Neuronal stem cell (in vitro differentiated cells): ENCODE measurements around the gene SMAD5.

Experiments
- DNase-seq: peaks from one replicate; pipeline ENCODE4 v3.0.0-alpha.2; 2013; ENCODE audit warnings: low spot score
- H2AFZ ChIP-seq: one replicate; pipeline ENCODE4 v1.6.1; 2013; ENCODE audit warnings: mild to moderate bottlenecking, low read length, inconsistent platforms
- H2AK5ac ChIP-seq: 2 replicates; pipeline ENCODE4 v1.6.1; 2013; ENCODE audit warnings: low read depth, mild to moderate bottlenecking, inconsistent platforms, low read length, moderate library complexity, mixed read lengths
- H2BK120ac ChIP-seq: 2 replicates; pipeline ENCODE4 v1.6.1; 2013; ENCODE audit warnings: low read depth, mild to moderate bottlenecking, inconsistent platforms, low read length, moderate library complexity, mixed read lengths
- H2BK12ac ChIP-seq: one replicate; pipeline ENCODE4 v1.6.1; 2013; ENCODE audit warnings: low read length, inconsistent platforms
- H2BK15ac ChIP-seq: 2 replicates; pipeline ENCODE4 v1.6.1; 2013; ENCODE audit warnings: mild to moderate bottlenecking, low read length, inconsistent platforms, mixed read lengths
- H2BK5ac ChIP-seq: one replicate; pipeline ENCODE4 v1.6.1; 2013; ENCODE audit warnings: inconsistent platforms, mild to moderate bottlenecking, low read length, moderate library complexity
- H3K14ac ChIP-seq: one replicate; pipeline ENCODE4 v1.6.1; 2013; ENCODE audit warnings: low read length, inconsistent platforms
- H3K18ac ChIP-seq: 2 replicates; pipeline ENCODE4 v1.6.1; 2013; ENCODE audit warnings: low read length, inconsistent platforms
- H3K23ac ChIP-seq: 2 replicates; pipeline ENCODE4 v1.6.1; 2013; ENCODE audit warnings: low read depth, mild to moderate bottlenecking, mixed read lengths, low read length, inconsistent platforms; ENCODE audit not compliant: poor library complexity
- H3K27ac ChIP-seq: replicated peaks from 3 replicates; pipeline ENCODE4 v1.5.1; 2013; ENCODE audit warnings: low read length, inconsistent platforms
- H3K27me3 ChIP-seq, 3 experiments: 2 replicates each; pipeline ENCODE4 v1.6.1; 2013; ENCODE audit warnings: low read length in 3 of 3, mild to moderate bottlenecking in 2 of 3, inconsistent platforms in 1 of 3, low read depth in 1 of 3, mixed read lengths in 1 of 3, moderate library complexity in 1 of 3; ENCODE audit not compliant: control insufficient read depth in 3 of 3, insufficient read depth in 3 of 3
- H3K36me3 ChIP-seq, 2 donors: replicated peaks in 1 of 2; 2 replicates each; pipeline ENCODE4 v1.6.1; 2013; ENCODE audit warnings: low read length in 2 of 2; ENCODE audit not compliant: control insufficient read depth in 2 of 2, insufficient read depth in 2 of 2
- H3K4ac ChIP-seq: 2 replicates; pipeline ENCODE4 v1.6.1; 2013; ENCODE audit warnings: inconsistent platforms, mild to moderate bottlenecking, low read length, moderate library complexity
- H3K4me1 ChIP-seq, 2 donors: 1 replicate in 1 of 2; 2 replicates in 1 of 2; pipeline ENCODE4 v1.6.1; 2013; ENCODE audit warnings: low read length in 2 of 2, low read depth in 1 of 2; ENCODE audit not compliant: control insufficient read depth in 2 of 2, insufficient read depth in 1 of 2
- H3K4me2 ChIP-seq: one replicate; pipeline ENCODE4 v1.6.1; 2013; ENCODE audit warnings: mild to moderate bottlenecking, low read length, inconsistent platforms; ENCODE audit not compliant: insufficient read depth, poor library complexity, severe bottlenecking
- H3K4me3 ChIP-seq, 2 donors: 2 replicates each; pipeline ENCODE4 v1.5.1; 2013; ENCODE audit warnings: low read length in 2 of 2, mild to moderate bottlenecking in 2 of 2, inconsistent platforms in 1 of 2, moderate library complexity in 1 of 2
- H3K79me1 ChIP-seq: one replicate; pipeline ENCODE4 v1.6.1; 2013; ENCODE audit warnings: low read depth, mild to moderate bottlenecking, inconsistent platforms, low read length, moderate library complexity
- H3K9ac ChIP-seq: one replicate; pipeline ENCODE4 v1.6.1; 2013; ENCODE audit warnings: mild to moderate bottlenecking, low read depth, low read length, inconsistent platforms; ENCODE audit not compliant: poor library complexity
- H3K9me3 ChIP-seq, 2 donors: replicated peaks in 1 of 2; 2 replicates each; pipeline versions ENCODE3 to v1.6.1; 2013; ENCODE audit warnings: low read length in 2 of 2, mild to moderate bottlenecking in 2 of 2, inconsistent platforms in 1 of 2, low read depth in 1 of 2, mixed read lengths in 1 of 2, moderate library complexity in 1 of 2; ENCODE audit not compliant: control insufficient read depth in 2 of 2, insufficient read depth in 1 of 2
- H4K8ac ChIP-seq: one replicate; pipeline ENCODE4 v1.6.1; 2013; ENCODE audit warnings: low read depth, mild to moderate bottlenecking, inconsistent platforms, low read length, moderate library complexity
- H4K91ac ChIP-seq: one replicate; pipeline ENCODE4 v1.6.1; 2013; ENCODE audit warnings: low read length, low read depth, mild to moderate bottlenecking, inconsistent platforms; ENCODE audit not compliant: poor library complexity
- WGBS, 2 donors: extraction: QIAGEN DNeasy Blood & Tissue Kit; methylation state at CpG; one replicate each; pipeline ENCODE4 v1.1.7; 2013; ENCODE audit warnings: missing lambda C conversion rate in 2 of 2, mixed read lengths in 1 of 2; ENCODE audit not compliant: insufficient read length in 2 of 2, insufficient replicate concordance in 1 of 2; ENCODE audit errors: extremely low coverage in 2 of 2; 5-methylcytosine and 5-hydroxymethylcytosine counted together

Gene SMAD5

GRCh38 chr5:136205941-136206340 lies 73.3 kb downstream of the SMAD5 start:
- Histone ChIP-seq H3K4me1 (peaks cover 2 to 12% of the 10 kb centered on the region in 2 donors), H3K14ac (no peak overlapping the region), H3K36me3 (no peaks in the 10 kb centered on the region), H3K4me2 (no peak overlapping the region), H3K9me3 (peaks cover 0 to 2% of the 10 kb centered on the region in 2 donors), H3K23ac (no peak overlapping the region), H2BK15ac (peak overlapping the region; percentile 57), H3K79me1 (no peaks in the 10 kb centered on the region), H3K9ac (no peak overlapping the region), H3K4me3 (no peak overlapping the region), H3K27ac (no peak overlapping the region), H3K27me3 (peaks cover 0 to 27% (median 0%) of the 10 kb centered on the region in 3 experiments), H2AK5ac (no peak overlapping the region), H2BK5ac (no peak overlapping the region), H2AFZ (no peak overlapping the region), H3K18ac (no peak overlapping the region), H2BK12ac (no peak overlapping the region), H3K4ac (no peak overlapping the region), H2BK120ac (no peak overlapping the region), H4K8ac (no peak overlapping the region), H4K91ac (no peak overlapping the region)
- WGBS, 2 donors, result no CpG with 5 or more reads among the region's 4 CpGs
- no peak for DNase-seq

DNA sequence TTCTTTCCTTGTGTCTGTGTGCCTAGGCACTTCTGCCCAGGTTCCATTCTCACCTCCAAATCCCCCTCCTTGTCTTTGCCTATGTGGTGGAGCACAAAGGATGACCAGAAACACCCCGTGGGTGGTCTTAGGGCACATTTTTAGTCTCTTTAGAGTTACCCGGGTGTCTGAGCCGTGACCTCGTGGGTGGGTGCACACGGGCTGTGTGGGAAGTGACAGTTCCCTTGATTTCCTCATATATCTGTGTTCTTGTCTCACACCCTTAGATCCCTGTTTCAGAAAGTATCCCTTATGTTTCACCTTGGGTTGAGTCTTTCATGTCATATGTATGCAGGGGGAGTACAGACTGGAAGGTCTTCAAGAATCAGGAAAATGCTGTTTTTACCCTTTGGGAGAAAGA lies 73.7 kb downstream of the SMAD5 start:
- H3K4me3 ChIP-seq, result no peak overlapping the region
- no peaks in the 10 kb centered on the region for H3K79me1 ChIP-seq
- no peak overlapping the region for H2BK120ac ChIP-seq
- H2AFZ ChIP-seq, result no peak overlapping the region
- H2BK15ac ChIP-seq, result peak overlapping the region; percentile 57
- no peak overlapping the region for H2BK12ac ChIP-seq
- no peak overlapping the region for H2AK5ac ChIP-seq
- no peak overlapping the region for H3K18ac ChIP-seq
- no peak overlapping the region for H3K4me2 ChIP-seq
- H2BK5ac ChIP-seq, result no peak overlapping the region
- H4K91ac ChIP-seq, result no peak overlapping the region
- no peak overlapping the region for H3K23ac ChIP-seq
- WGBS, 2 donors, result no CpG with 5 or more reads among the region's 5 CpGs
- H3K4me1 ChIP-seq, result peaks cover 2 to 13% of the 10 kb centered on the region in 2 donors
- peaks cover 0 to 27% (median 0%) of the 10 kb centered on the region in 3 experiments for H3K27me3 ChIP-seq
- H3K36me3 ChIP-seq, result no peaks in the 10 kb centered on the region
- DNase-seq, result no peak
- no peak overlapping the region for H3K4ac ChIP-seq
- H3K9me3 ChIP-seq, result peaks cover 0 to 2% of the 10 kb centered on the region in 2 donors
- no peak overlapping the region for H3K14ac ChIP-seq
- no peak overlapping the region for H4K8ac ChIP-seq
- no peak overlapping the region for H3K9ac ChIP-seq
- H3K27ac ChIP-seq, result no peak overlapping the region

GRCh38 chr5:136207631-136208030 lies 75.0 kb downstream of the SMAD5 start:
- Histone ChIP-seq H3K4me1 (peaks cover 0 to 10% of the 10 kb centered on the region in 2 donors), H2BK5ac (no peak overlapping the region), H2AFZ (no peak overlapping the region), H3K79me1 (no peaks in the 10 kb centered on the region), H2BK12ac (no peak overlapping the region), H3K36me3 (no peaks in the 10 kb centered on the region), H3K4me3 (no peak overlapping the region), H4K91ac (no peak overlapping the region), H2AK5ac (no peak overlapping the region), H4K8ac (no peak overlapping the region), H3K9ac (no peak overlapping the region), H3K27ac (no peak overlapping the region), H3K27me3 (peaks cover 0 to 22% (median 0%) of the 10 kb centered on the region in 3 experiments), H2BK120ac (no peak overlapping the region), H3K9me3 (peaks cover 0 to 2% of the 10 kb centered on the region in 2 donors), H3K14ac (no peak overlapping the region), H3K4me2 (no peak overlapping the region), H2BK15ac (no peak overlapping the region), H3K4ac (no peak overlapping the region), H3K23ac (no peak overlapping the region), H3K18ac (no peak overlapping the region)
- no CpG with 5 or more reads among the region's 7 CpGs for WGBS, 2 donors
- no peak for DNase-seq

GRCh38 chr5:136208916-136209315 lies 76.3 kb downstream of the SMAD5 start:
- H4K8ac ChIP-seq, result no peak overlapping the region
- H3K23ac ChIP-seq, result no peak overlapping the region
- H4K91ac ChIP-seq, result no peak overlapping the region
- H2BK12ac ChIP-seq, result no peak overlapping the region
- H3K79me1 ChIP-seq, result no peaks in the 10 kb centered on the region
- H3K4me1 ChIP-seq, result peaks cover 0 to 4% of the 10 kb centered on the region in 2 donors
- H3K9ac ChIP-seq, result no peak overlapping the region
- no peak overlapping the region for H3K4ac ChIP-seq
- H3K4me3 ChIP-seq, result no peak overlapping the region
- no peak overlapping the region for H3K27ac ChIP-seq
- no peak overlapping the region for H3K4me2 ChIP-seq
- no peak overlapping the region for H3K18ac ChIP-seq
- H2BK5ac ChIP-seq, result no peak overlapping the region
- DNase-seq, result no peak
- no peak overlapping the region for H2AFZ ChIP-seq
- no peaks in the 10 kb centered on the region for H3K36me3 ChIP-seq
- H3K9me3 ChIP-seq, result peaks cover 0 to 2% of the 10 kb centered on the region in 2 donors
- H2BK15ac ChIP-seq, result no peak overlapping the region
- no peak overlapping the region for H2BK120ac ChIP-seq
- no peak overlapping the region for H2AK5ac ChIP-seq
- H3K14ac ChIP-seq, result no peak overlapping the region
- WGBS, 2 donors, result no CpG with 5 or more reads among the region's 3 CpGs
- peaks cover 0 to 24% (median 0%) of the 10 kb centered on the region in 3 experiments for H3K27me3 ChIP-seq
